Mesothelial cell of epicardium (in vitro differentiated cells): ENCODE measurements around the gene PTPRJ. TPM values are rescaled to one million over a fixed set of nuclear protein-coding genes. Genes with fewer than 3 reads are reported as not detected.

Experiments used
- DNase-seq, 2 experiments: peaks; one replicate each; pipeline ENCODE4 v3.0.0; 2021; ENCODE audit warnings: low spot score in 2 of 2; ENCODE audit not compliant: unreplicated experiment in 2 of 2
- H3K27ac Mint-ChIP-seq: 2 replicates; pipeline ENCODE4 v1.8.0; 2021; ENCODE audit warnings: mixed read lengths
- H3K27me3 Mint-ChIP-seq: 2 replicates; pipeline ENCODE4 v1.8.0; 2021; ENCODE audit warnings: low read depth, mixed read lengths
- H3K36me3 Mint-ChIP-seq: 2 replicates; pipeline ENCODE4 v1.8.0; 2021; ENCODE audit warnings: mixed read lengths
- H3K4me1 Mint-ChIP-seq: 2 replicates; pipeline ENCODE4 v1.8.0; 2021; ENCODE audit warnings: mixed read lengths
- H3K4me3 Mint-ChIP-seq: 2 replicates; pipeline ENCODE4 v1.8.0; 2021; ENCODE audit warnings: mild to moderate bottlenecking, moderate library complexity, mixed read lengths
- H3K9me3 Mint-ChIP-seq: 2 replicates; pipeline ENCODE4 v1.8.0; 2021; ENCODE audit warnings: mixed read lengths
- total RNA-seq: library from RNA; stranded (reverse); gene quantifications from 3 replicates; pipeline ENCODE4 v1.2.1, GENCODE V29; 2021
- TF ChIP-seq, protein P1 (sequence below): fragments of 200-600 bp; sonication (generic); IDR thresholded peaks from one replicate; pipeline ENCODE4 v1.5.0; 2021; ENCODE audit warnings: antibody characterized with exemption; ENCODE audit not compliant: unreplicated experiment

Gene PTPRJ
- total RNA-seq, 1 donor from 2014 or later, result 26.2 TPM

DNA sequence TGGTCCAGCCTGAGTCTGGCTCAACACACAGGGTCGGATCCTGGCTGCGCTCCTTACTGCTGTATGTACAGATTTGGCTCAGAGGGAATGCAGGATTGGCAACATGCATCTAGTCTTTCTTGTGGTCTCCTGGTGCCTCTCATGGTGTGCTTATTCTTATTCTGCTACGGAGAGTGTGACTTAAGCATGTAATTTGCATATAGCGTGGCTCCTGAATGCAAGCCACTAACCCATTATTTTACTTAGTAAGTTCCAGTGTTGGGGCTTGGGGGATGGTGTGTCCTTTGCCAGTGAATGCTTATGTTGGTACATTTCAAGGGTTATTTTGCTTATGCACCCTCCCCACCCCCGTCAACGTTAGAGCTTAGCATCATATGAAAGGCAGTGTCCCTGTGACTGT lies 51.2 kb downstream of the PTPRJ start:
- peaks cover 39% of the 10 kb centered on the region for H3K4me1 Mint-ChIP-seq
- TF ChIP-seq, protein P1, sequence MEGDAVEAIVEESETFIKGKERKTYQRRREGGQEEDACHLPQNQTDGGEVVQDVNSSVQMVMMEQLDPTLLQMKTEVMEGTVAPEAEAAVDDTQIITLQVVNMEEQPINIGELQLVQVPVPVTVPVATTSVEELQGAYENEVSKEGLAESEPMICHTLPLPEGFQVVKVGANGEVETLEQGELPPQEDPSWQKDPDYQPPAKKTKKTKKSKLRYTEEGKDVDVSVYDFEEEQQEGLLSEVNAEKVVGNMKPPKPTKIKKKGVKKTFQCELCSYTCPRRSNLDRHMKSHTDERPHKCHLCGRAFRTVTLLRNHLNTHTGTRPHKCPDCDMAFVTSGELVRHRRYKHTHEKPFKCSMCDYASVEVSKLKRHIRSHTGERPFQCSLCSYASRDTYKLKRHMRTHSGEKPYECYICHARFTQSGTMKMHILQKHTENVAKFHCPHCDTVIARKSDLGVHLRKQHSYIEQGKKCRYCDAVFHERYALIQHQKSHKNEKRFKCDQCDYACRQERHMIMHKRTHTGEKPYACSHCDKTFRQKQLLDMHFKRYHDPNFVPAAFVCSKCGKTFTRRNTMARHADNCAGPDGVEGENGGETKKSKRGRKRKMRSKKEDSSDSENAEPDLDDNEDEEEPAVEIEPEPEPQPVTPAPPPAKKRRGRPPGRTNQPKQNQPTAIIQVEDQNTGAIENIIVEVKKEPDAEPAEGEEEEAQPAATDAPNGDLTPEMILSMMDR, result no peak
- H3K27ac Mint-ChIP-seq, result no peak overlapping the region

DNA sequence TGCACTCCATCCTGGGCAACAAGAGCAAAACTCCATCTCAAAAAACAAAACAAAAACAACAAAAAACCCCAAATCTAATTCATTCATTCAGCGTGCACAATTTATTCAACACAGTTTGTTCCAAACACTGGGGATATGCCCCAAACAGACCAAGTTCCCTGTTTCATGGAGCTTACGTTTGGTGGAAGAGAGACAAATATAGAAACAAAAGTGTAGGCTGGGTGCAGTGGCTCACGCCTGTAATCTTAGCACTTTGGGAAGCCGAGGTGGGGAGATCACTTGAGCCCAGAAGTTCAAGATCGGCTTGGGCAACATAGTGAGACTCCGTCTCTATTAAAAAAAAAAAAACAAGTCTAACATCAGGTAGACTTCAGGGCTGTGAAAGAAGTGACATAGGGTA lies 52.4 kb downstream of the PTPRJ start:
- TF ChIP-seq, protein P1, result no peak
- Mint-ChIP-seq H3K4me3 (no peak overlapping the region), H3K36me3 (no peaks in the 10 kb centered on the region), H3K27ac (no peak overlapping the region), H3K9me3 (no peaks in the 10 kb centered on the region), H3K4me1 (peaks cover 43% of the 10 kb centered on the region), H3K27me3 (no peaks in the 10 kb centered on the region)
- DNase-seq, result no peak

More for the DNA sequence above, 51.2 kb downstream of the PTPRJ start:
- Mint-ChIP-seq H3K4me3 (no peak overlapping the region), H3K36me3 (no peaks in the 10 kb centered on the region), H3K27me3 (no peaks in the 10 kb centered on the region), H3K9me3 (no peaks in the 10 kb centered on the region)
- DNase-seq, result no peak

DNA sequence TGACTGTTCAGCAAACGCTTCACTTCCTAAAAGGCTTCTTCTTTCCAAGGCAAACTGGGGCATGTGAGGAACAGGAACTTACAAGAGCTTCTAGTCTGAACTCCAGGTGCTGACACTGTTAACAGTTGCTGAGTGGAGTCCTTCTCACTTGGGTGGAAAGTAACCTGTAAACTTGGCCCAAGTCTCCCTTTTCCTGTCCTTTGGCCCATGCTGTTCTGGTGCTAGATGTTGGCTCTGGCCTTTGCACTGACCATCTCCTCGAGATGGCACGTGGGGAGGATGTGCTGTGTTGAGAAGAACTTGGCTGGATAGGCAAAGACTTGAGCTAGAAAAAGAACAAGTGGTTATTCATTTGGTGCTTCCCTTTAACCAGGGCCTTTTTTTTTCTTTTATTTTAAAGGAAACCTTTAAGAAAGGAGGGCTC lies 53.6 kb downstream of the PTPRJ start:
- H3K4me1 Mint-ChIP-seq, result peaks cover 39% of the 10 kb centered on the region
- H3K36me3 Mint-ChIP-seq, result no peaks in the 10 kb centered on the region
- TF ChIP-seq, protein P1, result no peak
- no peaks in the 10 kb centered on the region for H3K9me3 Mint-ChIP-seq
- DNase-seq, result no peak
- no peak overlapping the region for H3K27ac Mint-ChIP-seq
- H3K4me3 Mint-ChIP-seq, result no peak overlapping the region
- H3K27me3 Mint-ChIP-seq, result no peaks in the 10 kb centered on the region

DNA sequence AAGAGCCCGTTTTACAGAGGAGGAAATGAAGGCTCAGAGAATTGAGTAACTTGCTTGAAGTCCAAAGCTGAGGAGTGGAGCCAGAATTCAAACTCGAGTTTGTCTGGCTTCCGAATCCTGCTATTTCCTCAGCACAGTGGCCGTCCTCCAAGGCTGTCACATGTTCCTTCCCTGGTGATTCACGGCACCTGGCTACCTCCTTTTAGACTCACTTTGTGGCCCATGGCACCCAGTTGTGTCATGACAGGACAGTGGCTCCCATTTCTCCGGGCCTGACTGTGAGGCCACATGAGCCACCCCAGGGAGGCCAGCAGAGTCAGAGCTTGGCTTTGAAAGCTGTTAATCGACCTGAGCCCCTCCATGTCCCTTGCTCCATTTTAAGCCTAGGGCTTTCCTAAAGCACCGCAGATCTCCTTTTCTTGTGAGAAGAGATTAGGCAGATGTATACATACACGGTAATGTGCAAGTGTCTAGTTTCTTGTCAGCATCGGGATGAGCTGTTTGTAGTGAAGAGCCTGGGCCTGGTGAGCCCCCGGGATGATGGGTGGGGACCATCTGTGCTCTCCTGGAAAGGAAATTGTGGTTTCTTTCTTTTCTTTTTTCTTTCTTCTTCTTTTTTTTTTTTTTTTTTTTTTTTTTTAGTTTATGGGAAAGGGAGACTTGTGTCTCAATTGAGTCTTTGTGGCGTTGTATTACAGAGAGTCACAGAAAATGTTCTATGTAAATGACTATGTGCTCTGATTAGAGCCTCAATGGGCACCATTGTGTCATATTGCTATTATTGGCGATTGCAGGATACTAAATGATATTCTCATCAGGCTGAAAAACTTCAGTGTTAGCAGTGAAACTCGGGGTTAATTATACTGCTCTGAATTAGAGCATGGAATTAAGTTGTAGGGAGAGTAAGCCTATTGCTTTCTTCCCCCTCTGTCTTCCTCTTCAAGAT lies 54.8 kb downstream of the PTPRJ start:
- no peaks in the 10 kb centered on the region for H3K27me3 Mint-ChIP-seq
- H3K9me3 Mint-ChIP-seq, result no peaks in the 10 kb centered on the region
- peaks cover 27% of the 10 kb centered on the region for H3K4me1 Mint-ChIP-seq
- H3K4me3 Mint-ChIP-seq, result no peak overlapping the region
- no peaks in the 10 kb centered on the region for H3K36me3 Mint-ChIP-seq
- TF ChIP-seq, protein P1, result no peak
- peak overlapping the region; percentile 86 for H3K27ac Mint-ChIP-seq
- no peak for DNase-seq

DNA sequence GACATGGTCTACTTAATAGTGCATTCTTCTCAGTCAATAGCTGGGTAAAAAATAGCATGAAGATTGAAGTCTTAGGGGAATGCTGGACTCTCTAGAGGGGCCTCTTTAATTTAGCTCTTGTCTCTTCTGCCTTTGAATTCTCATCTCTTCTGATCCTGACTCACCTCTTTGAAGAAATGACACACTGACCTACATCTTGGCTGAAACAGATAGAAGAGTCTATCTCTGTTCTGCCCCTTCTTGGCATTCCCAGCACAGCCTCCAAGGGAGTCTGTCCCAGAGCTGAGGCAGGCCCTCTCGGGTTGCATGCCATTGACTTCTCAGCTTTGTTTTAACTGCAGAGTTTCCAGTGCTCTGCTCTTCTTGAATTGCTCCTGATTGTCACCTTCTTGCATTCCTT lies 55.7 kb downstream of the PTPRJ start:
- Mint-ChIP-seq H3K9me3 (no peaks in the 10 kb centered on the region), H3K4me3 (no peak overlapping the region), H3K4me1 (peaks cover 23% of the 10 kb centered on the region), H3K36me3 (no peaks in the 10 kb centered on the region), H3K27me3 (no peaks in the 10 kb centered on the region), H3K27ac (peak overlapping the region; percentile 86)
- DNase-seq, result no peak
- TF ChIP-seq, protein P1, result no peak
